ENCODE data around the gene PAPSS2.
"Not testable (repeated sequence)": the region's sequence is repeated elsewhere in the genome, so short reads cannot be mapped to it uniquely, and the experiment has no call there.

The PAPSS2 gene

GRCh38 chr10:87712913-87713616, 53.4 kb downstream of the PAPSS2 start:
- no peak for DNase-seq

- no peak for DNase-seq
Observed at GRCh38 chr10:87713707-87714106, 54.0 kb downstream of the PAPSS2 start.

GRCh38 chr10:87715552-87716347, 56.1 kb downstream of the PAPSS2 start:
- DNase-seq: no peak

GRCh38 chr10:87716348-87716670, 56.6 kb downstream of the PAPSS2 start:
- no peak for DNase-seq

- DNase-seq: no peak
Observed at GRCh38 chr10:87720665-87721064, 61.0 kb downstream of the PAPSS2 start.

GRCh38 chr10:87721781-87722180, 62.1 kb downstream of the PAPSS2 start:
- no peak for DNase-seq

- DNase-seq: no peak
Observed at GRCh38 chr10:87722716-87723115, 63.0 kb downstream of the PAPSS2 start.

- DNase-seq: no peak
Observed at GRCh38 chr10:87723500-87723899, 63.8 kb downstream of the PAPSS2 start.

GRCh38 chr10:87724789-87725188, 65.1 kb downstream of the PAPSS2 start:
- no peak for DNase-seq

GRCh38 chr10:87729940-87730339, 70.3 kb downstream of the PAPSS2 start:
- DNase-seq: no peak

GRCh38 chr10:87733081-87733480, 73.4 kb downstream of the PAPSS2 start:
- no peak for DNase-seq

GRCh38 chr10:87734987-87735827, 75.5 kb downstream of the PAPSS2 start:
- peak; percentile 5 for DNase-seq

- DNase-seq: not testable (repeated sequence)
Observed at GRCh38 chr10:87738253-87738652, 78.6 kb downstream of the PAPSS2 start.

- no peak for DNase-seq
Observed at GRCh38 chr10:87739703-87740102, 80.0 kb downstream of the PAPSS2 start.

GRCh38 chr10:87740254-87740655, 80.6 kb downstream of the PAPSS2 start:
- no peak for DNase-seq

GRCh38 chr10:87742992-87743610, 83.4 kb downstream of the PAPSS2 start:
- not testable (repeated sequence) for DNase-seq

- DNase-seq: no peak
Observed at GRCh38 chr10:87744606-87745005, 84.9 kb downstream of the PAPSS2 start.

GRCh38 chr10:87746911-87747310, 87.2 kb downstream of the PAPSS2 start:
- no peak for DNase-seq

GRCh38 chr10:87748244-87748643, 88.6 kb downstream of the PAPSS2 start:
- DNase-seq: not testable (repeated sequence)

GRCh38 chr10:87750001-87750671, 90.5 kb downstream of the PAPSS2 start:
- no peak for DNase-seq

GRCh38 chr10:87750817-87751216, 91.1 kb downstream of the PAPSS2 start:
- DNase-seq: no peak

GRCh38 chr10:87751274-87751673, 91.6 kb downstream of the PAPSS2 start:
- no peak for DNase-seq

GRCh38 chr10:87752566-87752965, 92.9 kb downstream of the PAPSS2 start:
- no peak for DNase-seq
